Measurements from ENCODE around the gene ANKS1B. TPM values are rescaled to one million over a fixed set of nuclear protein-coding genes. Genes with fewer than 3 reads are reported as not detected.

Gene ANKS1B
- total and polyA plus RNA-seq, 2 of the 4 experiments (the other 2 are of a cell fraction): 0.17 to 0.18 TPM

DNA sequence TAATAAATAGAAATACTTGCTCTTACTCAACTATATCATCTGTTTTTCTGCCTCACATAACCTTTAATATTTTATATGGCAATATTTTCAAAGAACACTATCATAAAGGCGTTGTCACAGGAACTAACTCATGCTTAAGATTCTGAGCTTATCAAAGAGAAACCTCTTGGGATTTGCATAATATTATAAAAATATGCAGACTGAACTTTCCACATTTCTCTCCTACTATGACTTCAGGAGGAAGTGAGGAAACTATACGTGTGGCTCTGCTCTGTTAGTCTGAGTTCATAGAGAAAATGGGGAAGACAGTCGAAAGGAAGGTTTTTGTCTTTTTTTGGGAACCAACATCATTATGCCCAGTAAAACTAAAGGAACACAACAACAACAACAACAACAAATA lies 212.5 kb downstream of the ANKS1B start:
- Histone ChIP-seq H3K9ac (ENCODE audit: low read depth, low read length) (no peak overlapping the region), H3K4me1 (ENCODE audit: control insufficient read depth, insufficient read depth, low read length) (no peaks in the 10 kb centered on the region), H3K9me3 (ENCODE audit: control insufficient read depth, insufficient read depth, low read length) (no peaks in the 10 kb centered on the region), H2BK120ac (ENCODE audit: low read depth, low read length) (no peak overlapping the region), H3K36me3 (ENCODE audit: control insufficient read depth, insufficient read depth, low read length) (no peaks in the 10 kb centered on the region), H2AK9ac (replicated peaks; ENCODE audit: low read depth, low read length, poor library complexity) (no peak overlapping the region), H2BK20ac (ENCODE audit: low read depth, low read length) (no peak overlapping the region), H4K20me1 (ENCODE audit: insufficient read depth, low read length) (no peaks in the 10 kb centered on the region), H3K23ac (ENCODE audit: low read depth, low read length) (no peak overlapping the region), H3K79me1 (ENCODE audit: low read depth in 1 of 2, low read length in 2 of 2) (no peaks in the 10 kb centered on the region), H4K8ac (ENCODE audit: low read depth in 2 of 2, low read length in 2 of 2) (no peak overlapping the region), H2BK15ac (ENCODE audit: low read depth, low read length) (no peak overlapping the region), H2BK5ac (ENCODE audit: low read depth, low read length, poor library complexity, severe bottlenecking) (no peak overlapping the region), H3K4me2 (ENCODE audit: low read depth, low read length) (no peak overlapping the region), H3K27ac (ENCODE audit: insufficient read depth, low read length) (no peak overlapping the region), H2AFZ (replicated peaks; ENCODE audit: low read length, poor library complexity) (no peak overlapping the region), H3K9me1 (ENCODE audit: insufficient read depth, low read length) (no peaks in the 10 kb centered on the region), H4K91ac (ENCODE audit: insufficient read depth, low read depth, low read length) (no peak overlapping the region), H3K18ac (ENCODE audit: low read depth, low read length) (no peak overlapping the region), H3K4me3 (ENCODE audit: insufficient read depth, low read depth, low read length) (no peak overlapping the region), H2AK5ac (ENCODE audit: low read depth, low read length) (no peak overlapping the region), H3K27me3 (ENCODE audit: control insufficient read depth, insufficient read depth, low read length) (no peaks in the 10 kb centered on the region), H4K5ac (ENCODE audit: low read depth, low read length) (no peak overlapping the region), H3K4ac (ENCODE audit: low read depth, low read length) (no peak overlapping the region), H3K56ac (ENCODE audit: extremely low read depth, insufficient read depth, low read length) (no peak overlapping the region), H3K14ac (replicated peaks; ENCODE audit: low read depth, low read length) (no peak overlapping the region)
- dilution Hi-C loops (cut with HindIII; ENCODE audit: low sequenced_read_pairs, unreplicated experiment) (no loop called here), intact Hi-C loops (cut with micrococcal nuclease) (no loop called here), in situ Hi-C loops (cut with MboI; ENCODE audit: low sequenced_read_pairs) (no loop called here)
- ATAC-seq (ENCODE audit: low read depth) (no peak), DNase-seq (no peak)
- ChIA-PET POLR2A (ENCODE audit: unreplicated experiment) (no interaction called here), CTCF (no interaction called here)
- no TSS peak for BruUV-seq (replicated peaks)
- TF ChIP-seq RCOR1 (IDR thresholded peaks at IDR 0.05; ENCODE audit: insufficient replicate concordance, low read length): no peak
- TF ChIP-seq RFX5 (IDR thresholded peaks at IDR 0.05; ENCODE audit: low read depth, low read length): no peak
- no peak for TF ChIP-seq RAD21 (IDR thresholded peaks at IDR 0.05; ENCODE audit: low read length)
- no peak for TF ChIP-seq MAZ (IDR thresholded peaks at IDR 0.05; ENCODE audit: borderline replicate concordance, low read depth, low read length)
- TF ChIP-seq FOS (IDR thresholded peaks at IDR 0.05; ENCODE audit: low read depth, low read length): no peak
- no peak for TF ChIP-seq MXI1 (IDR thresholded peaks at IDR 0.05; ENCODE audit: borderline replicate concordance, low read depth, low read length)
- TF ChIP-seq NFE2L2 (IDR thresholded peaks at IDR 0.05; ENCODE audit: low read depth, low read length): no peak
- TF ChIP-seq, protein P1, sequence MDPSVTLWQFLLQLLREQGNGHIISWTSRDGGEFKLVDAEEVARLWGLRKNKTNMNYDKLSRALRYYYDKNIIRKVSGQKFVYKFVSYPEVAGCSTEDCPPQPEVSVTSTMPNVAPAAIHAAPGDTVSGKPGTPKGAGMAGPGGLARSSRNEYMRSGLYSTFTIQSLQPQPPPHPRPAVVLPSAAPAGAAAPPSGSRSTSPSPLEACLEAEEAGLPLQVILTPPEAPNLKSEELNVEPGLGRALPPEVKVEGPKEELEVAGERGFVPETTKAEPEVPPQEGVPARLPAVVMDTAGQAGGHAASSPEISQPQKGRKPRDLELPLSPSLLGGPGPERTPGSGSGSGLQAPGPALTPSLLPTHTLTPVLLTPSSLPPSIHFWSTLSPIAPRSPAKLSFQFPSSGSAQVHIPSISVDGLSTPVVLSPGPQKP (IDR thresholded peaks at IDR 0.05; ENCODE audit: borderline replicate concordance, low read depth, low read length): no peak
- no peak for TF ChIP-seq CHD1 (IDR thresholded peaks at IDR 0.05; ENCODE audit: low read depth, low read length)
- no peak for TF ChIP-seq MAFK (IDR thresholded peaks at IDR 0.05; ENCODE audit: low read depth, low read length)
- no CpG with 5 or more reads among the region's 3 CpGs for WGBS, 2 experiments (ENCODE audit: extremely low coverage in 2 of 2, insufficient read length in 1 of 2)

All from IMR-90 (cell line).